B cell (primary cell): ENCODE data around the gene ZNF621. TPM values are rescaled to one million over a fixed set of nuclear protein-coding genes. Genes with fewer than 3 reads are reported as not detected.

Source experiments
- ATAC-seq: fragments of 200-7000 bp; cut with Tn5 transposase; one replicate; pipeline ENCODE4 v1.10.0; 2021; ENCODE audit warnings: low read depth, mild to moderate bottlenecking, moderate number of reproducible peaks, moderate library complexity
- CTCF ChIA-PET: fragments of 350-600 bp; sonication (Branson Sonifier 250); formaldehyde crosslinking; loops from one replicate; lab custom pipeline; 2021; ENCODE audit warnings: antibody characterized with exemption, inconsistent platforms; lab: Charles Lee
- POLR2A ChIA-PET: fragments of 350-600 bp; sonication (Branson Sonifier 250); formaldehyde crosslinking; loops from one replicate; lab custom pipeline; 2021; ENCODE audit warnings: antibody characterized with exemption; lab: Charles Lee
- DNase-seq: peaks from one replicate; pipeline ENCODE4 v3.0.0; 2013
- H2AFZ ChIP-seq: 2 replicates; pipeline ENCODE4 v1.6.1; 2012; ENCODE audit warnings: mild to moderate bottlenecking, low read depth, low read length; ENCODE audit not compliant: insufficient read depth, poor library complexity, severe bottlenecking
- H3K27ac ChIP-seq, 2 donors: 1 replicate in 1 of 2; 2 replicates in 1 of 2; pipeline ENCODE4 v1.5.1; 2012 to 2013; ENCODE audit warnings: low read length in 2 of 2, mild to moderate bottlenecking in 2 of 2, moderate library complexity in 1 of 2
- H3K27me3 ChIP-seq, 4 experiments: fragments of 200-600 bp in 1 of 4; sonication (generic) in 1 of 4; replicated peaks in 1 of 4; 1 replicate in 2 of 4; 2 replicates in 2 of 4; pipeline versions ENCODE4 v1.6.1 to v1.7.0; 2013 to 2016; ENCODE audit warnings: low read length in 3 of 4, mild to moderate bottlenecking in 2 of 4, mixed read lengths in 1 of 4, moderate library complexity in 1 of 4; ENCODE audit not compliant: insufficient read depth in 4 of 4, control insufficient read depth in 3 of 4; ENCODE audit errors: control extremely low read depth in 1 of 4
- H3K36me3 ChIP-seq, 2 experiments: replicated peaks in 1 of 2; 1 replicate in 1 of 2; 2 replicates in 1 of 2; pipeline versions ENCODE4 v1.6.1 to v1.7.1; 2013; ENCODE audit warnings: low read length in 1 of 2; ENCODE audit not compliant: insufficient read depth in 2 of 2, control insufficient read depth in 1 of 2; ENCODE audit errors: control extremely low read depth in 1 of 2, extremely low read depth in 1 of 2
- H3K4me1 ChIP-seq, 2 donors: fragments of 200-600 bp in 1 of 2; sonication (generic) in 1 of 2; 1 replicate in 1 of 2; 2 replicates in 1 of 2; pipeline versions ENCODE4 v1.5.1 to v1.6.1; 2013 to 2017; ENCODE audit warnings: low read length in 2 of 2; ENCODE audit not compliant: control insufficient read depth in 2 of 2, insufficient read depth in 2 of 2
- H3K4me2 ChIP-seq: replicated peaks from 2 replicates; pipeline ENCODE3; 2012; ENCODE audit warnings: mild to moderate bottlenecking, low read depth, low read length; ENCODE audit not compliant: poor library complexity, severe bottlenecking
- H3K4me3 ChIP-seq, 5 experiments: fragments of 200-600 bp in 1 of 5; sonication (generic) in 1 of 5; 1 replicate in 3 of 5; 2 replicates in 2 of 5; pipeline versions ENCODE4 v1.5.1 to v1.7.0; 2011 to 2016; ENCODE audit warnings: low read length in 4 of 5, mild to moderate bottlenecking in 4 of 5, low read depth in 2 of 5, control low read depth in 1 of 5, moderate library complexity in 1 of 5; ENCODE audit not compliant: insufficient read depth in 1 of 5; ENCODE audit errors: control extremely low read depth in 1 of 5, extremely low read depth in 1 of 5
- H3K79me2 ChIP-seq: fragments of 200-600 bp; sonication (generic); one replicate; pipeline ENCODE4 v1.6.0; 2016; ENCODE audit warnings: low read length; ENCODE audit not compliant: control insufficient read depth, insufficient read depth
- H3K9ac ChIP-seq: fragments of 200-600 bp; sonication (generic); 2 replicates; pipeline ENCODE4 v1.6.1; 2017; ENCODE audit warnings: mild to moderate bottlenecking, low read length, moderate library complexity
- H3K9me3 ChIP-seq, 3 donors: one replicate each; pipeline versions ENCODE4 v1.6.1 to v1.7.1; 2013; ENCODE audit warnings: low read length in 2 of 3; ENCODE audit not compliant: control insufficient read depth in 2 of 3, insufficient read depth in 1 of 3; ENCODE audit errors: control extremely low read depth in 1 of 3
- H4K20me1 ChIP-seq: 2 replicates; pipeline ENCODE4 v1.6.0; 2012; ENCODE audit warnings: mild to moderate bottlenecking, low read length; ENCODE audit not compliant: insufficient read depth, control insufficient read depth, poor library complexity, severe bottlenecking
- H3K27ac Mint-ChIP-seq: one replicate; pipeline ENCODE4 v1.8.0; 2021; ENCODE audit warnings: mixed read lengths
- H3K27me3 Mint-ChIP-seq: one replicate; pipeline ENCODE4 v1.8.0; 2021; ENCODE audit warnings: mixed read lengths
- H3K4me1 Mint-ChIP-seq: one replicate; pipeline ENCODE4 v1.8.0; 2021; ENCODE audit warnings: mixed read lengths
- H3K4me3 Mint-ChIP-seq: one replicate; pipeline ENCODE4 v1.8.0; 2021; ENCODE audit warnings: mixed read lengths
- H3K9me3 Mint-ChIP-seq: one replicate; pipeline ENCODE4 v1.8.0; 2022; ENCODE audit warnings: mixed read lengths; ENCODE audit not compliant: insufficient read depth
- CTCF ChIP-seq: fragments of 200-600 bp; IDR thresholded peaks from one replicate; pipeline ENCODE4 v1.8.0; 2022; ENCODE audit warnings: antibody characterized with exemption, mild to moderate bottlenecking
- EZH2 ChIP-seq: IDR thresholded peaks from 2 replicates; pipeline ENCODE4 v1.6.1; 2012; ENCODE audit warnings: borderline replicate concordance, low read depth, mild to moderate bottlenecking, moderate library complexity, low read length; ENCODE audit not compliant: insufficient read depth, poor library complexity, severe bottlenecking
- WGBS: methylation state at CpG from one replicate; pipeline ENCODE4 v1.1.5; 2013; ENCODE audit warnings: missing lambda C conversion rate; ENCODE audit not compliant: insufficient coverage; 5-methylcytosine and 5-hydroxymethylcytosine counted together
- intact Hi-C: fragments of 100-400 bp; cut with micrococcal nuclease; formaldehyde crosslinking; loops from one replicate; pipeline ENCODE4 v1.10.0; 2022
- polyA plus RNA-seq: library from polyadenylated mRNA; depleted of rRNA; stranded (reverse); fragments of >200 nt; gene quantifications from 2 replicates; pipeline ENCODE4 v1.2.3, GENCODE V29; 2012
- total RNA-seq, 2 donors: library from RNA; stranded (reverse); fragments of 120-200 nt in 1 of 2; gene quantifications; 1 replicate in 1 of 2; 2 replicates in 1 of 2; pipeline versions ENCODE4 v1.2.3 to v1.2.4, GENCODE V29; 2013 to 2022

The ZNF621 gene
- total and polyA plus RNA-seq, 2 donors (not counting 1 experiment from before 2014, with no cell fraction given), result 10.2 to 35.2 TPM

- ATAC-seq (peak; percentile 5), DNase-seq (no peak)
- Histone ChIP-seq H3K9ac (peak overlapping the region; percentile 96), H3K9me3 (no peaks in the 10 kb centered on the region), H3K36me3 (peaks cover 0 to 12% of the 10 kb centered on the region in 2 experiments), H4K20me1 (no peaks in the 10 kb centered on the region), H3K27ac (peak overlapping the region; percentile 86 to 91), H3K4me1 (peaks cover 16% of the 10 kb centered on the region in 2 donors), H3K27me3 (no peaks in the 10 kb centered on the region), H3K4me2 (peak overlapping the region; percentile 84), H3K4me3 (peak overlapping the region; percentile 27 to 94 (median 87)), H2AFZ (peak overlapping the region; percentile 100), H3K79me2 (peaks cover 23% of the 10 kb centered on the region)
- 31% methylated on average over 4 of the region's 5 CpGs for WGBS
- TF ChIP-seq CTCF (no peak), EZH2 (no peak)
- H3K9me3 Mint-ChIP-seq, result no peaks in the 10 kb centered on the region
- CTCF ChIA-PET, result interaction anchor here (0.6 to 1.9 kb wide), 5 partner anchors 18 to 1668 kb away, joined by 3 to 5 read pairs (median 3); partner anchors contain the start of genes RPL14 and ZNF620
- POLR2A ChIA-PET, result interaction anchor here (0.5 to 1.3 kb wide), 5 partner anchors 14 to 1670 kb away, joined by 3 to 5 read pairs (median 4); partner anchors contain the start of gene CTNNB1
- intact Hi-C loops, result loop anchor here (1.0 to 2.0 kb wide), 8 partner anchors 18 to 1438 kb away; partner anchors contain the start of genes CTNNB1, EIF1B, RPL14 and ULK4
- H3K4me1 Mint-ChIP-seq, result peaks cover 24% of the 10 kb centered on the region
- H3K27ac Mint-ChIP-seq, result peak overlapping the region; percentile 94
- peak overlapping the region; percentile 96 for H3K4me3 Mint-ChIP-seq
- no peaks in the 10 kb centered on the region for H3K27me3 Mint-ChIP-seq
Observed at GRCh38 chr3:40524222-40524567, 565 bp upstream of the ZNF621 start.

GRCh38 chr3:40528426-40528825 is 3.7 kb downstream of the ZNF621 start:
- H3K27ac Mint-ChIP-seq, result no peak overlapping the region
- Histone ChIP-seq H3K4me3 (no peak overlapping the region), H3K4me2 (no peak overlapping the region), H4K20me1 (no peaks in the 10 kb centered on the region), H3K9me3 (no peaks in the 10 kb centered on the region), H3K36me3 (peaks cover 6 to 52% of the 10 kb centered on the region in 2 experiments), H3K9ac (no peak overlapping the region), H3K27me3 (no peaks in the 10 kb centered on the region), H3K4me1 (peaks cover 16% of the 10 kb centered on the region in 2 donors), H3K27ac (no peak overlapping the region), H2AFZ (no peak overlapping the region), H3K79me2 (peaks cover 23% of the 10 kb centered on the region)
- no peaks in the 10 kb centered on the region for H3K27me3 Mint-ChIP-seq
- CTCF ChIA-PET, result no interaction called here
- intact Hi-C loops, result no loop called here
- POLR2A ChIA-PET, result no interaction called here
- peaks cover 4% of the 10 kb centered on the region for H3K9me3 Mint-ChIP-seq
- 100% methylated on average over 2 of the region's 3 CpGs for WGBS
- peaks cover 24% of the 10 kb centered on the region for H3K4me1 Mint-ChIP-seq
- DNase-seq, result no peak
- H3K4me3 Mint-ChIP-seq, result no peak overlapping the region
- no peak for ATAC-seq
- TF ChIP-seq EZH2, result no peak
- no peak for TF ChIP-seq CTCF
